Measurements from ENCODE around the gene ZNF701. TPM values are rescaled to one million over a fixed set of nuclear protein-coding genes. Genes with fewer than 3 reads are reported as not detected.
"Not testable (repeated sequence)": the region's sequence is repeated elsewhere in the genome, so short reads cannot be mapped to it uniquely, and the experiment has no call there.

ZNF701 gene
- total RNA-seq, 2 donors from 2014 or later: 6.5 to 10.9 TPM

GRCh38 chr19:52621376-52621775, 51.3 kb downstream of the ZNF701 start:
- intact Hi-C loops (cut with DNase I): no loop called here
- Histone ChIP-seq H3K36me3 (replicated peaks in 1 of 2; ENCODE audit: insufficient read depth in 1 of 2, low read depth in 2 of 2) (peaks cover 2 to 3% of the 10 kb centered on the region in 2 donors), H3K4me1 (no peaks in the 10 kb centered on the region), H3K27ac (no peak overlapping the region), H3K27me3 (no peaks in the 10 kb centered on the region), H3K9me3 (peaks cover 0 to 3% (median 0%) of the 10 kb centered on the region in 3 donors), H3K4me3 (no peak overlapping the region)
- ATAC-seq (no peak), DNase-seq (no peak)
- TF ChIP-seq POLR2A (IDR thresholded peaks at IDR 0.05) (no peak), CTCF (IDR thresholded peaks at IDR 0.05) (no peak)
- WGBS, 2 donors: 91% methylated on average over 3 of the region's 3 CpGs

- Histone ChIP-seq H3K9me3 (no peaks in the 10 kb centered on the region), H3K4me1 (no peaks in the 10 kb centered on the region), H3K4me3 (no peak overlapping the region), H3K27ac (no peak overlapping the region), H3K36me3 (replicated peaks in 1 of 2; ENCODE audit: insufficient read depth in 1 of 2, low read depth in 2 of 2) (peaks cover 2 to 5% of the 10 kb centered on the region in 2 donors), H3K27me3 (no peaks in the 10 kb centered on the region)
- WGBS, 2 donors: 47 to 71% methylated on average over 2 of the region's 2 CpGs
- TF ChIP-seq POLR2A (IDR thresholded peaks at IDR 0.05) (no peak), CTCF (IDR thresholded peaks at IDR 0.05) (no peak)
- no peak for ATAC-seq
- no peak for DNase-seq
- intact Hi-C loops (cut with DNase I): no loop called here
These were observed 52.2 kb downstream of the ZNF701 start for GRCh38 chr19:52622261-52622660.

- ATAC-seq: no peak
- Histone ChIP-seq H3K36me3 (replicated peaks in 1 of 2; ENCODE audit: insufficient read depth in 1 of 2, low read depth in 2 of 2) (peaks cover 0 to 5% of the 10 kb centered on the region in 2 donors), H3K27ac (no peak overlapping the region), H3K27me3 (no peaks in the 10 kb centered on the region), H3K9me3 (no peaks in the 10 kb centered on the region), H3K4me1 (no peaks in the 10 kb centered on the region), H3K4me3 (no peak overlapping the region)
- no peak for DNase-seq
- intact Hi-C loops (cut with DNase I): no loop called here
- 80 to 86% methylated on average over 5 of the region's 5 CpGs for WGBS, 2 donors
- TF ChIP-seq CTCF (IDR thresholded peaks at IDR 0.05): no peak
- no peak for TF ChIP-seq POLR2A (IDR thresholded peaks at IDR 0.05)
These were observed 56.8 kb downstream of the ZNF701 start for GRCh38 chr19:52626915-52627314.

- H3K27me3 ChIP-seq; H3K4me3 ChIP-seq; intact Hi-C loops (cut with DNase I); H3K27ac ChIP-seq; ATAC-seq; DNase-seq; H3K9me3 ChIP-seq; H3K36me3 ChIP-seq (replicated peaks in 1 of 2; ENCODE audit: insufficient read depth in 1 of 2, low read depth in 2 of 2); H3K4me1 ChIP-seq: not testable (repeated sequence)
- WGBS, 2 donors: 74 to 96% methylated on average over 3 of the region's 3 CpGs
These were observed 57.4 kb downstream of the ZNF701 start for GRCh38 chr19:52627441-52627840.

- no peaks in the 10 kb centered on the region for H3K9me3 ChIP-seq
- WGBS, 2 donors: 86 to 90% methylated on average over 11 of the region's 11 CpGs
- no peaks in the 10 kb centered on the region for H3K27me3 ChIP-seq
- intact Hi-C loops (cut with DNase I): no loop called here
- H3K4me3 ChIP-seq: no peak overlapping the region
- DNase-seq: no peak
- no peak overlapping the region for H3K27ac ChIP-seq
- no peak for TF ChIP-seq CTCF (IDR thresholded peaks at IDR 0.05)
- TF ChIP-seq POLR2A (IDR thresholded peaks at IDR 0.05): no peak
- H3K4me1 ChIP-seq: peaks cover 20% of the 10 kb centered on the region
- no peaks in the 10 kb centered on the region for H3K36me3 ChIP-seq (replicated peaks in 1 of 2; ENCODE audit: insufficient read depth in 1 of 2, low read depth in 2 of 2)
- no peak for ATAC-seq
These were observed 65.9 kb downstream of the ZNF701 start for GRCh38 chr19:52635786-52636570.

Small RNA genes within 50 kb of the gene (small RNA-seq; reads per million reads assigned to genes)
- gene RPL39P34: not detected

Other genes with a start within 250 kb of the ZNF701 start
- under 1 TPM in 1 of 2 donors, not detected in 1; 0.78 TPM for gene ZNF610, start 234.0 kb upstream of the ZNF701 start, total RNA-seq
- gene ZNF880, start 200.4 kb upstream of the ZNF701 start, total RNA-seq: 10 to 100 TPM; 12.2 to 17.8 TPM
- 10 to 100 TPM in 1 of 2 donors, 1 to 10 TPM in 1; 6.9 to 13.7 TPM for gene ZNF528, start 172.4 kb upstream of the ZNF701 start, total RNA-seq
- gene ZNF534, start 141.1 kb upstream of the ZNF701 start, total RNA-seq: not detected
- 1 to 10 TPM in 1 of 2 donors, not detected in 1; 3.4 TPM for gene ZNF578, start 116.7 kb upstream of the ZNF701 start, total RNA-seq
- gene ZNF808, start 42.6 kb upstream of the ZNF701 start, total RNA-seq: 10 to 100 TPM in 1 of 2 donors, 1 to 10 TPM in 1; 9.3 to 10.9 TPM
- 10 to 100 TPM; 30.7 to 46.2 TPM for gene ZNF83, start 68.1 kb downstream of the ZNF701 start, total RNA-seq
- gene ZNF611, start 164.8 kb downstream of the ZNF701 start, total RNA-seq: 10 to 100 TPM in 1 of 2 donors, 1 to 10 TPM in 1; 6.0 to 19.8 TPM
- gene ZNF600, start 216.5 kb downstream of the ZNF701 start, total RNA-seq: 10 to 100 TPM in 1 of 2 donors, 1 to 10 TPM in 1; 7.3 to 10.9 TPM